Lower lobe of right lung (tissue), 2 donors: ENCODE results near the gene FANCC. TPM values are rescaled to one million over a fixed set of nuclear protein-coding genes. Genes with fewer than 3 reads are reported as not detected.
A peak's percentile ranks its signal among the peaks of the same experiment; 100 is the strongest.

Source experiments
- ATAC-seq, 2 donors: fragments of 200-7000 bp; cut with Tn5 transposase; one replicate each; pipeline ENCODE4 v1.9.1; 2020 to 2022; ENCODE audit warnings: mild to moderate bottlenecking in 2 of 2, moderate library complexity in 2 of 2
- DNase-seq: peaks from one replicate; pipeline ENCODE4 v3.0.0-alpha.2; 2020
- H3K27ac ChIP-seq: fragments of 200-600 bp; one replicate; pipeline ENCODE4 v1.8.0; 2022
- H3K27me3 ChIP-seq: fragments of 200-600 bp; one replicate; pipeline ENCODE4 v1.8.0; 2022; ENCODE audit warnings: low read depth
- H3K36me3 ChIP-seq: fragments of 200-600 bp; one replicate; pipeline ENCODE4 v1.8.0; 2022; ENCODE audit warnings: mild to moderate bottlenecking
- H3K4me1 ChIP-seq: fragments of 200-600 bp; one replicate; pipeline ENCODE4 v1.8.0; 2022
- H3K4me3 ChIP-seq: fragments of 200-600 bp; one replicate; pipeline ENCODE4 v1.8.0; 2022; ENCODE audit warnings: mild to moderate bottlenecking
- H3K9me3 ChIP-seq: fragments of 200-600 bp; one replicate; pipeline ENCODE4 v1.8.0; 2022
- CTCF ChIP-seq: fragments of 200-600 bp; IDR thresholded peaks from one replicate; pipeline ENCODE4 v1.8.0; 2022; ENCODE audit warnings: antibody characterized with exemption, mild to moderate bottlenecking
- intact Hi-C: fragments of 100-400 bp; cut with DNase I; formaldehyde crosslinking; loops from one replicate; pipeline ENCODE4 v1.11.0; 2022
- total RNA-seq: library from RNA; stranded (reverse); fragmentation: NEBNext Ultra II Directional; extraction: Animal tissue kit (Norgen Biotek cat#: 25700); gene quantifications from one replicate; pipeline ENCODE4 v1.2.1, GENCODE V29; 2021
- donor health status: DM: no; HTN: yes; CAD: no; lungs with severe emphysema.

FANCC gene
- total RNA-seq, 1 donor from 2014 or later: 11.3 TPM

GRCh38 chr9:95316274-95316673, 1.2 kb downstream of the FANCC start:
- no peaks in the 10 kb centered on the region for H3K9me3 ChIP-seq
- intact Hi-C loops: no loop called here
- no peak for TF ChIP-seq CTCF

GRCh38 chr9:95315108-95315746, 2.3 kb downstream of the FANCC start:
- H3K36me3 ChIP-seq: no peaks in the 10 kb centered on the region
- no peaks in the 10 kb centered on the region for H3K9me3 ChIP-seq
- H3K4me1 ChIP-seq: peaks cover 10% of the 10 kb centered on the region
- H3K27ac ChIP-seq: no peak overlapping the region
- TF ChIP-seq CTCF: no peak
- H3K4me3 ChIP-seq: no peak overlapping the region
- intact Hi-C loops: no loop called here
- DNase-seq (no peak), ATAC-seq (no peak)
- no peaks in the 10 kb centered on the region for H3K27me3 ChIP-seq

More at GRCh38 chr9:95316274-95316673, 1.2 kb downstream of the FANCC start:
- H3K4me3 ChIP-seq: peak overlapping the region; percentile 96
- peaks cover 10% of the 10 kb centered on the region for H3K4me1 ChIP-seq
- DNase-seq (no peak), ATAC-seq (no peak)
- peak overlapping the region; percentile 96 for H3K27ac ChIP-seq
- H3K27me3 ChIP-seq: no peaks in the 10 kb centered on the region
- H3K36me3 ChIP-seq: no peaks in the 10 kb centered on the region

GRCh38 chr9:95313010-95313498, 4.5 kb downstream of the FANCC start:
- no peak for TF ChIP-seq CTCF
- Histone ChIP-seq H3K36me3 (no peaks in the 10 kb centered on the region), H3K27ac (no peak overlapping the region), H3K27me3 (no peaks in the 10 kb centered on the region), H3K4me1 (peaks cover 10% of the 10 kb centered on the region), H3K4me3 (peak overlapping the region; percentile 47), H3K9me3 (no peaks in the 10 kb centered on the region)
- DNase-seq (peak; percentile 86), ATAC-seq (peak; percentile 70)
- intact Hi-C loops: no loop called here

- Histone ChIP-seq H3K4me3 (no peak overlapping the region), H3K36me3 (no peaks in the 10 kb centered on the region), H3K27me3 (no peaks in the 10 kb centered on the region), H3K4me1 (peaks cover 10% of the 10 kb centered on the region), H3K9me3 (no peaks in the 10 kb centered on the region), H3K27ac (no peak overlapping the region)
- intact Hi-C loops: no loop called here
- ATAC-seq (no peak), DNase-seq (no peak)
- TF ChIP-seq CTCF: no peak
These were observed 5.5 kb downstream of the FANCC start for GRCh38 chr9:95311961-95312360.

- Histone ChIP-seq H3K4me3 (no peak overlapping the region), H3K36me3 (no peaks in the 10 kb centered on the region), H3K9me3 (no peaks in the 10 kb centered on the region), H3K4me1 (no peaks in the 10 kb centered on the region), H3K27ac (no peak overlapping the region), H3K27me3 (no peaks in the 10 kb centered on the region)
- DNase-seq (no peak), ATAC-seq (no peak)
- intact Hi-C loops: no loop called here
- no peak for TF ChIP-seq CTCF
These were observed 10.0 kb downstream of the FANCC start for GRCh38 chr9:95307538-95307937.
